Mammary epithelial cell (primary cell): ENCODE data around the gene MYH14.

ENCODE experiments used
- CTCF ChIP-seq, 2 donors: IDR thresholded peaks in 1 of 2; conservative IDR thresholded peaks in 1 of 2; 2 replicates each; pipeline ENCODE4 v1.5.1; 2011 to 2012; ENCODE audit warnings: inconsistent platforms in 2 of 2, low read length in 2 of 2, mild to moderate bottlenecking in 2 of 2, control low read depth in 1 of 2, low read depth in 1 of 2; ENCODE audit not compliant: insufficient read depth in 1 of 2; ENCODE audit errors: extremely low read depth in 1 of 2
- EZH2 ChIP-seq: IDR thresholded peaks from 2 replicates; pipeline ENCODE4 v1.6.1; 2012; ENCODE audit warnings: low read length, inconsistent platforms, borderline replicate concordance

- TF ChIP-seq CTCF (conservative IDR thresholded peaks at IDR 0.05 in 1 of 2, IDR thresholded peaks at IDR 0.05 in 1 of 2; ENCODE audit: extremely low read depth in 1 of 2, insufficient read depth in 1 of 2, low read depth in 1 of 2, low read length in 2 of 2) (no peak), EZH2 (no peak)
Measured at GRCh38 chr19:50319156-50319555, 115.7 kb downstream of the MYH14 start.
